PFSK-1 (cell line): Measurements from ENCODE around the gene LMNTD1.

Experiments
- FOXP2 ChIP-seq: optimal IDR thresholded peaks from 2 replicates; pipeline ENCODE3; 2011; ENCODE audit warnings: borderline replicate concordance, control low read depth, inconsistent platforms; ENCODE audit not compliant: insufficient read depth; ENCODE audit errors: extremely low read length, extremely low read depth
- POLR2AphosphoS5 ChIP-seq: IDR thresholded peaks from 2 replicates; pipeline ENCODE4 v1.6.1; 2012; ENCODE audit warnings: low read depth, mild to moderate bottlenecking, control low read depth, low read length, moderate library complexity
- SIN3A ChIP-seq: IDR thresholded peaks from 2 replicates; pipeline ENCODE4 v1.6.1; 2012; ENCODE audit warnings: mild to moderate bottlenecking, low read length, moderate library complexity, borderline replicate concordance; ENCODE audit not compliant: insufficient read depth
- TAF1 ChIP-seq: IDR thresholded peaks from 2 replicates; pipeline ENCODE4 v1.6.1; 2012; ENCODE audit warnings: low read length, control low read depth, borderline replicate concordance; ENCODE audit not compliant: insufficient read depth
- TF ChIP-seq, protein P1 (sequence below), 2 experiments: IDR thresholded peaks; 2 replicates each; pipeline versions ENCODE4 v1.6.1 to v1.8.0; 2011 to 2012; ENCODE audit warnings: low read depth in 2 of 2, low read length in 2 of 2, control low read depth in 1 of 2, inconsistent platforms in 1 of 2, mild to moderate bottlenecking in 1 of 2, moderate library complexity in 1 of 2; ENCODE audit not compliant: insufficient read depth in 1 of 2

- no peak for TF ChIP-seq POLR2AphosphoS5
- TF ChIP-seq, protein P1, sequence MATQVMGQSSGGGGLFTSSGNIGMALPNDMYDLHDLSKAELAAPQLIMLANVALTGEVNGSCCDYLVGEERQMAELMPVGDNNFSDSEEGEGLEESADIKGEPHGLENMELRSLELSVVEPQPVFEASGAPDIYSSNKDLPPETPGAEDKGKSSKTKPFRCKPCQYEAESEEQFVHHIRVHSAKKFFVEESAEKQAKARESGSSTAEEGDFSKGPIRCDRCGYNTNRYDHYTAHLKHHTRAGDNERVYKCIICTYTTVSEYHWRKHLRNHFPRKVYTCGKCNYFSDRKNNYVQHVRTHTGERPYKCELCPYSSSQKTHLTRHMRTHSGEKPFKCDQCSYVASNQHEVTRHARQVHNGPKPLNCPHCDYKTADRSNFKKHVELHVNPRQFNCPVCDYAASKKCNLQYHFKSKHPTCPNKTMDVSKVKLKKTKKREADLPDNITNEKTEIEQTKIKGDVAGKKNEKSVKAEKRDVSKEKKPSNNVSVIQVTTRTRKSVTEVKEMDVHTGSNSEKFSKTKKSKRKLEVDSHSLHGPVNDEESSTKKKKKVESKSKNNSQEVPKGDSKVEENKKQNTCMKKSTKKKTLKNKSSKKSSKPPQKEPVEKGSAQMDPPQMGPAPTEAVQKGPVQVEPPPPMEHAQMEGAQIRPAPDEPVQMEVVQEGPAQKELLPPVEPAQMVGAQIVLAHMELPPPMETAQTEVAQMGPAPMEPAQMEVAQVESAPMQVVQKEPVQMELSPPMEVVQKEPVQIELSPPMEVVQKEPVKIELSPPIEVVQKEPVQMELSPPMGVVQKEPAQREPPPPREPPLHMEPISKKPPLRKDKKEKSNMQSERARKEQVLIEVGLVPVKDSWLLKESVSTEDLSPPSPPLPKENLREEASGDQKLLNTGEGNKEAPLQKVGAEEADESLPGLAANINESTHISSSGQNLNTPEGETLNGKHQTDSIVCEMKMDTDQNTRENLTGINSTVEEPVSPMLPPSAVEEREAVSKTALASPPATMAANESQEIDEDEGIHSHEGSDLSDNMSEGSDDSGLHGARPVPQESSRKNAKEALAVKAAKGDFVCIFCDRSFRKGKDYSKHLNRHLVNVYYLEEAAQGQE (IDR thresholded peaks at IDR 0.05; ENCODE audit: insufficient read depth in 1 of 2, low read depth in 2 of 2, low read length in 2 of 2), result no peak
- no peak for TF ChIP-seq SIN3A
- TF ChIP-seq TAF1, result no peak
- no peak for TF ChIP-seq FOXP2
Observed at GRCh38 chr12:25524366-25524765, 28.7 kb downstream of the LMNTD1 start.
